GM18868 (cell line): Measurements from ENCODE around the gene RBMS3.

Experiments
- ATAC-seq: cut with Tn5 transposase; IDR thresholded peaks from one replicate; pipeline ENCODE4 v1.9.1; 2021; ENCODE audit warnings: mild to moderate bottlenecking, moderate library complexity; ENCODE audit not compliant: unreplicated experiment

The RBMS3 gene

DNA sequence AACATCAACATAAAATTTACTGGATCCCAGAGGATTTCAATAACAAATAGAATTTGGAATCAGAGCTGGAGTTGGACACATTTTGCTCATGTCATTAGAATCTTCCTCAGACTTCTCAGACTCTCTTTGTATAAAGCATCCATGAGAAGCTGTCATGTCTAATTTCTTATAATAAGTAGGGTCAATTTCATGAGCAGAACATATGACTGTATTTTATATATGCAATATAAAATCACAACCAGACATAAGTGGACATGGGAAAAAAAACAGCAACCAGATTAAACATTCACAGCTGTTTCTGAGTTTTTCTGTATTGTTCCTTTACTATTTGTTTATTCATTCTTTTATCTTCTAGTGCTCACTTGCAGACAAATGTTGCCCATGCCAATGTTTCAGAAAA, 325.5 kb downstream of the RBMS3 start:
- no peak for ATAC-seq

DNA sequence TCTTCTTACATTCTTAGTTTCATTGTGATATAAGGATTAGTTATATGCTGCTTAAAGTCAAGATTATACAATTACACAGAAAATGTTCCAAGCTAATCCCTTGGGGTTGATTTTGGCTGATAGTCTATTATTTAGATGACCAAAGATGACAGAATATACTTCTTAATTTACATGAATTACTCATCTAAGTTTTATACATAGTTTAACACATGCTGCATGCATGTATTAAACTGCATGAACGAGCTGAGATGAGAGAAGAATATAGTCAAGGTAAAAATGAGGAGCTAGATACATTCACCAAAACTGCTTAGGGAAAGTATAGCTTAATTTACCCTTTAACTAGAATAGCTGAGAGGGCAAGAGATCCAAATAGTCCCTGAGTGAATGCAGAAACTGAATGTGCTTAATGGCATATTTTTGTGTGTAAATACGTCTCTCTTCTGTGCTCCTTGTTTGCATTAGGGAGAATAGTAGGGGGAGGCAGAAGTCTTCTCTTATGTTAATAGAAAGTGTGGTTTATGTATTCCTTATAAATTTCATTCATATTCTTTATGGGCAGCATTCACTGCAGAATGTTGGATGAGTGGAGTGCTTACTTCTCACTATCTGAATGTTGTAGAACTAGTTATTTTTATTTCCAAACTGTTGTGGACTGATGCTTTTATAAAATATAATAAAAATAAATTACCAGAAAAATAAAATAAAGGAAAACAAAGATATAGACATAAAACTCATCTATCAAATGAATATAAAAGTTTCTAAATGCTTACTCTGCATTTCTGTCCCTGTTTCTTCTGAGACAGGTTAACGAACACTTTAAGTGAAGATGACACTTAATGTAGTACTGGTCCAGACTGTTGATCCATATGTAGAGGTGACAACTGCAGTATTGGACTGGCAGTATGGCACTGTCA, 327.8 kb downstream of the RBMS3 start:
- no peak for ATAC-seq

GRCh38 chr3:29609328-29609811, 328.5 kb downstream of the RBMS3 start:
- no peak for ATAC-seq

GRCh38 chr3:29610781-29611180, 329.9 kb downstream of the RBMS3 start:
- ATAC-seq: no peak

GRCh38 chr3:29611252-29611651, 330.4 kb downstream of the RBMS3 start:
- ATAC-seq: no peak

- ATAC-seq: no peak
Measured at GRCh38 chr3:29612536-29612935, 331.7 kb downstream of the RBMS3 start.

GRCh38 chr3:29614954-29615353, 334.1 kb downstream of the RBMS3 start:
- ATAC-seq: no peak

- ATAC-seq: no peak
Measured at GRCh38 chr3:29618395-29619282, 337.8 kb downstream of the RBMS3 start.

- no peak for ATAC-seq
Measured at GRCh38 chr3:29619676-29620075, 338.8 kb downstream of the RBMS3 start.

GRCh38 chr3:29627136-29628117, 346.6 kb downstream of the RBMS3 start:
- ATAC-seq: no peak

DNA sequence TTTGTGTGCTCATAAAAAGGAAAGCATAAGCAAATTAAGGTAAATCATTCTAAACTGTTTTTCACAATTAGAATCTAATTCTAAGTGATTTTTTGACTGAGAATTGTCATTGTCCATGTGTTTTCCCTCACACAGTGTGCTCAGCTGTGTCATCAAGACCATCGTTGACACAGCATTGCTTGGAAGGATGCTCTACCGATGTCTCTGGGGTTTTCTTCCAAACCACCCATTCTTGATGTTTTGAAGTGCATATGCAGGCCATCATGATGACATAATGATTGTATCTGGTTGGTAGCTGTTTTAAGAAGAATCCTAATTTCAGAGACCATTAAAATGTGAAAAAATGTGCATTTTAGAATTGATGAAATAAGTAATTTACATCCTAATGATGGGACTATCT, 347.9 kb downstream of the RBMS3 start:
- no peak for ATAC-seq

GRCh38 chr3:29635888-29636287, 355.0 kb downstream of the RBMS3 start:
- no peak for ATAC-seq

DNA sequence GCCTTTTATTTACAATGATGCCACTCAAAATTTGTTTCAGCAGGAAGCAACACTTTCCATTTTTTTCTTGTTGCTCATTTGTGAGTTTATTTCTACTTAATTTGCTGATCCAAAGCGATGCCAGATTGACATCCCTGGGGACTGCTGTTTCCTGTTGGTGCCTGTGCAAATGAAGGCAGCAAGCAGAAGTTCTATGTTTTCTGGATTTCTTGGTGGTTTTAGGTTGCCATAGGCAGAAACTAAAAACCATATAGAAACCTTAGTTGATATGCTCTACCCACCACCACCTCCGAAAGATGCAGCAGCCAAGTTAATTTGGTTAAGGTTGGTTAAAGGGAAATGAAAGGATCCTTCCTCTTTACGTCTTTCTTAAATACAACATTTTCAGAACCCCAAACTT, 356.2 kb downstream of the RBMS3 start:
- no peak for ATAC-seq

DNA sequence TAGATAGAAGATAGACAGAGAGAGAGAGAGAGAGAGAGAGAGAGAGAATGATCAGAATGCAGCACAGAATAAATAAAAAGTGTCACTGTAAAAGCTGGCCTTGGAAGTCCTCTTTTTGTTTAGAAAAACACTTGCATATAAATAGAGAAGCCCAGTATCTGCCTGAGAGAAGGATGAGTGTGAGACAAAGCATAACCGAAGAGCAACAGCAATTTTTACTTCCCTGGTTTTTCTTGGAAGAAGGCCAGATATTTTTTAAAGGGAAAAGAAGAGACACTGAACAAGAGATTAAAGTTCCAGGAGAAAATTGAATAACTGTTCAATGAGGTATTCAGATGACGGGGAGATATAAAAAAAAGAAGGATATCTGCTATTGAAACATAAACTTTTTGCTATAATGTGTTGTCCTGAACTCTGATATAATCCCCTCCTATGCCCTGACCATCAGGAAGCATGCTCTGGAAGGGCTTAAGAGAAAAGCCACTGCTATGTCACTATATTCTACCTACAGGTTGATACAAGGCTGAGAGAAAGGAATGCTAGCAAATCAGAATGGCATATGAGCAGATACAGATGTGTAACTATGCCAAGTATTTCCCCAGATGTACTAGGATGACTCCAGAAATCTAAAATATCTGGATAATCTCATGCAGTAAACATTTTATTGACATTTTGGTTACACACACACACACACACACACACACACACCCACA, 358.9 kb downstream of the RBMS3 start:
- no peak for ATAC-seq

DNA sequence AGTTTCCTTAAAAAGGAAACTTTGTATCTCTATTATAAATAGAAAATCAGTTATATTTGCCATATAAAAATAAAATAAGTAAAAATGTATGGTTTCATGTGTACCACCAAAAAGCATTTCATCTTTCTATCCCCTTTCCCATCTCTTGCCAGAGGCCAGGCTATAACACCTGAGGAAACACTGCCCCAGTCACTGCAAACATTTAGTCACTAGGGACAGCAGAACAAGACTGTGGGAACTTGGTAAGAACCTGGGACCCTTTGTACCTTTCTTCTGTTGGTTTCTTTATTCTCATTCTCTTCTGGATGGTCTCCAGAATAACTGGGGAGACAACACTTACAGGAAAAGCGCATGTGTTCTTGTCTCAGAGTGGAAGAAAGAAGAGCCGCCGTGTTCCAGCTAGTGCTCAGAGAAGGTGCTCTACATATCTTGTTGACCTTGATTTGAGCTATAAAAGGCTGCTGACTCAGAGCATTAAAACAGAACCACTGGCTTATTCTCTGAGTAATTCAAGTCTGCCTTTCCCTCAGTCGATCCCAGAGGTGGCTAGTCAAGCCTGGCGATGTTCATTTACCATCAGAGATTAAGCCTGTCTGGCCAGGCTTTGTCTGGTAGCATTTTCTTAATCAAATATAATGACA, 361.6 kb downstream of the RBMS3 start:
- peak; percentile 49 for ATAC-seq

DNA sequence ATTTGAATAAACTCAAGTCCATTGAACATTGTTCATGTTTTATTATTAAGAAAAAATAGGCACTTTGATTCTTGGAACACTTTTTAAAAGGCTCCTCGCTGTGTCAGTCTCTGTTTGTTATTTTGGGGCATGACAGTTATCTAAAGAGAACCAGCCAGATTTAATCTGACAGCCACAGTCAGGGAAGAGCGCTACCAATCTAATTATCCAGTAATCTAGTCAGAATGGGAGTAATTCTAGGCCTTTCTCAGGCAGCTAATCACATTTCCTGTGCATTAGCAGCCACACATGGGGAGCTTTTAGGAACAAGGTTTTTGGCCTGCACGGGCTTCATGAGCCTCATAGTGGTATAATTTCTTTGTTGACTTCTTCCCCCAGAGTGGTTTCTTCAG, 362.2 kb downstream of the RBMS3 start:
- no peak for ATAC-seq

GRCh38 chr3:29644261-29644660, 363.4 kb downstream of the RBMS3 start:
- no peak for ATAC-seq

DNA sequence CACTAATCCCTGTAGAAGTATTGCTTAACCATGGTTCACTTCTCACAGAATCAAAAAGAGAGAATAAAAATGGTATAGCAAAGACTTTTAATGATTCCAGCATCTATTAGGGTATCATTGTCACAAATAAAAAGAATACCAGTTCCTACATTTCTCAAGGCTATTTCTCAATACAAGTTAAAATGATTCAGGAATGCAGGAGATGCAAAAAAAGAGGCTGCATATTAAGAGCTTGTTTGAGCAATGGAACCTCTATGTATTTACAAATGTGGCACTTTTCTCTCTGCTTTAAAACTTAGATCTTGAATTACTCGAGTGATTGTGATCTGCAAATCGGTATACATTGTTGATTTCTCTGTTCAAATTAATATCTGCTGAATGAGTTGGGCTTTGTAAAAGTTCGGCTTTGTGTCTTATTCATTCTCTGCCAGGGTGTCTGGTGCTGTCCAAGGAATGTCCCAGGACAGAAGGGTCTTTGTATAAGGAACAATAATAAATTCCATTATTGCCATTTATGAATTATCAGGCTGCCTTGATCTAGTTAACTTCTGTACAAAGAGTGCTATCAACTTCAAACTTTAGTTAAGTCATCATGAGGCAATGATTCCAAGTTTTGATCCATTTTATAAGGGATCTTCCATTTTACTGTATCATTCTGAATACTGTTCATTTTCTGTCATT, 364.2 kb downstream of the RBMS3 start:
- no peak for ATAC-seq

DNA sequence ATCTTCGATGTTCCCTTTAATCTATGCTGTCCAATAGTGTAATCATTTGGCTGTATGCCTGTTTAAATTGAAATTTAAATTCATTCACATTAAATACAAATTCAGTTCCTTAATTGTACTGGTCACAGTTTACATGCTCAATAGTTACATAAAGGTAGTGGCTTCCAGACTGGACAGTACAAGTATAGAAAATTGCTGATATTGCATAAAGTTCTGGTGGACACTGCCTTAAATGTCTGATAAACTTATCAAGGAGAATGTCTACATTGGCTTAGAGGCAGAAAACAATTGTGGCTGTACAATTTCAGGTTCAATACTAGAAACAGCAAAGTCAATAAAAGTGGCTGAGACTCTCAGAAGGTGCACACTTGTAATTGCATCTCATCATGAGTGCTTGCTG, 365.2 kb downstream of the RBMS3 start:
- ATAC-seq: no peak
